GM21576 (cell line): ENCODE data around the gene SORCS3.

ENCODE experiments used
- ATAC-seq: cut with Tn5 transposase; IDR thresholded peaks from one replicate; pipeline ENCODE4 v1.9.1; 2021; ENCODE audit warnings: mild to moderate bottlenecking, moderate library complexity; ENCODE audit not compliant: unreplicated experiment

SORCS3 gene

GRCh38 chr10:104988686-104989085, 347.6 kb downstream of the SORCS3 start:
- ATAC-seq = no peak

- no peak for ATAC-seq
Measured at GRCh38 chr10:104989880-104990279, 348.8 kb downstream of the SORCS3 start.

- ATAC-seq = no peak
Measured at GRCh38 chr10:104993085-104993484, 352.0 kb downstream of the SORCS3 start.

GRCh38 chr10:105001269-105001668, 360.2 kb downstream of the SORCS3 start:
- no peak for ATAC-seq

GRCh38 chr10:105010411-105011121, 369.5 kb downstream of the SORCS3 start:
- no peak for ATAC-seq

GRCh38 chr10:105017116-105017515, 376.0 kb downstream of the SORCS3 start:
- ATAC-seq = no peak

GRCh38 chr10:105017691-105018090, 376.6 kb downstream of the SORCS3 start:
- no peak for ATAC-seq

- ATAC-seq = no peak
Measured at GRCh38 chr10:105023211-105024111, 382.4 kb downstream of the SORCS3 start.

GRCh38 chr10:105024184-105024583, 383.1 kb downstream of the SORCS3 start:
- no peak for ATAC-seq

GRCh38 chr10:105025092-105025491, 384.0 kb downstream of the SORCS3 start:
- no peak for ATAC-seq

GRCh38 chr10:105026566-105026965, 385.5 kb downstream of the SORCS3 start:
- ATAC-seq = no peak

- ATAC-seq = no peak
Measured at GRCh38 chr10:105029286-105029685, 388.2 kb downstream of the SORCS3 start.

GRCh38 chr10:105037022-105037421, 395.9 kb downstream of the SORCS3 start:
- ATAC-seq = no peak

- ATAC-seq = no peak
Measured at GRCh38 chr10:105041956-105042355, 400.9 kb downstream of the SORCS3 start.

GRCh38 chr10:105042906-105043552, 401.9 kb downstream of the SORCS3 start:
- ATAC-seq = no peak

- ATAC-seq = no peak
Measured at GRCh38 chr10:105044902-105045301, 403.8 kb downstream of the SORCS3 start.

- no peak for ATAC-seq
Measured at GRCh38 chr10:105056413-105056812, 415.3 kb downstream of the SORCS3 start.

GRCh38 chr10:105062951-105063350, 421.9 kb downstream of the SORCS3 start:
- ATAC-seq = no peak

GRCh38 chr10:105063796-105064195, 422.7 kb downstream of the SORCS3 start:
- ATAC-seq = peak; percentile 62

- no peak for ATAC-seq
Measured at GRCh38 chr10:105068497-105068896, 427.4 kb downstream of the SORCS3 start.

- no peak for ATAC-seq
Measured at GRCh38 chr10:105070249-105070648, 429.2 kb downstream of the SORCS3 start.

GRCh38 chr10:105070952-105071351, 429.9 kb downstream of the SORCS3 start:
- no peak for ATAC-seq
